Activated CD4-positive, alpha-beta memory T cell treated with anti-CD3 and anti-CD28 coated beads for 36 hours (primary cell): ENCODE measurements around the gene PALM. TPM values are rescaled to one million over a fixed set of nuclear protein-coding genes. Genes with fewer than 3 reads are reported as not detected.

Source experiments
- CTCF ChIA-PET: fragments of 350-600 bp; sonication (Branson Sonifier 250); formaldehyde crosslinking; loops from one replicate; lab custom pipeline; 2021; ENCODE audit warnings: antibody characterized with exemption, inconsistent platforms; lab: Charles Lee
- POLR2A ChIA-PET: fragments of 350-600 bp; sonication (Branson Sonifier 250); formaldehyde crosslinking; loops from one replicate; lab custom pipeline; 2021; ENCODE audit warnings: antibody characterized with exemption; lab: Charles Lee
- DNase-seq: peaks from one replicate; pipeline ENCODE4 v3.0.0-alpha.2; 2020
- H3K27ac Mint-ChIP-seq: one replicate; pipeline ENCODE4 v1.8.0; 2021; ENCODE audit warnings: mixed read lengths
- H3K27me3 Mint-ChIP-seq: one replicate; pipeline ENCODE4 v1.8.0; 2021; ENCODE audit warnings: mixed read lengths
- H3K36me3 Mint-ChIP-seq: one replicate; pipeline ENCODE4 v1.8.0; 2021; ENCODE audit warnings: mixed read lengths
- H3K4me1 Mint-ChIP-seq: one replicate; pipeline ENCODE4 v1.8.0; 2021; ENCODE audit warnings: low read depth, mixed read lengths
- H3K4me3 Mint-ChIP-seq: one replicate; pipeline ENCODE4 v1.8.0; 2021; ENCODE audit warnings: mild to moderate bottlenecking, mixed read lengths
- H3K9me3 Mint-ChIP-seq: one replicate; pipeline ENCODE4 v1.8.0; 2021; ENCODE audit warnings: mixed read lengths
- intact Hi-C: fragments of 100-400 bp; cut with micrococcal nuclease; formaldehyde crosslinking; loops from one replicate; pipeline ENCODE4 v1.15.1; 2023
- total RNA-seq, 2 experiments: library from RNA; stranded (reverse); gene quantifications; one replicate each; pipeline ENCODE4 v1.2.3, GENCODE V29; 2021

Gene PALM
- total RNA-seq, 2 experiments from 2014 or later: 0.17 TPM; not detected in 1

DNA sequence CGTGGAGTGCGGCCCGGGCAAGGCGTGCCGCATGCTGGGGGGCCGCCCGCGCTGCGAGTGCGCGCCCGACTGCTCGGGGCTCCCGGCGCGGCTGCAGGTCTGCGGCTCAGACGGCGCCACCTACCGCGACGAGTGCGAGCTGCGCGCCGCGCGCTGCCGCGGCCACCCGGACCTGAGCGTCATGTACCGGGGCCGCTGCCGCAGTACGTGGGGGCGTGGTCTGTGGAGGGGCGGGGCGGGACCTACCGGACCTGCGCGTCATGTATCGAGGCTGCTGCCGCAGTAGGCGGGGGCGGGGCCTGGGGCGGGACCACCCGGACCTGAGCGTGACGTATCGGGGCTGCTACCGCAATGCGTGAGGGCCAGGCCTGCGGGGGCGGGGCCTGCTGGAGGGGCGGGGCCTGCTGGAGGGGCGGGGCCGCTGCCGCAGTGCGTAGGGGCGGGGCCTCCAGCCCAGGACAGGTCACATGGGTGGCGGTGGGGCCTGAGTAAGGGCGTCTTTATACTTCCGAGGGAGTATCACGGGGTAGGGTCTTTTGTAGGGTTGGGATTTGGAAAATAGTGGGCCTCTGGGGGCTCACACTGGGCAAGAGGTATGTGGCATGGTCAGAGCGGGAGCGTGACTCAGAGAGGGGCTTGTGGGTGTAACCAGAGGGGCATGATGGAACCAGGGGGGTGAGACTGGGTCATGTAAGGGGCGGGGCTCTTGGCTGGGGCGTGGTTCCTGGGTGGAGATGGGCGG lies 28.3 kb upstream of the PALM start:
- H3K36me3 Mint-ChIP-seq: no peaks in the 10 kb centered on the region
- ChIA-PET CTCF (interaction anchor here (0.7 to 2.0 kb wide), 10 partner anchors 9 to 384 kb away, joined by 3 to 7 read pairs (median 3); partner anchors contain the start of genes PALM and RNF126), POLR2A (interaction anchor here (1.4 kb wide), 1 partner anchor 19 kb away, joined by 6 read pairs; no protein-coding TSS in a partner anchor)
- H3K4me3 Mint-ChIP-seq: peak overlapping the region; percentile 79
- H3K9me3 Mint-ChIP-seq: no peaks in the 10 kb centered on the region
- intact Hi-C loops: loop anchor here (1.0 to 2.0 kb wide), 4 partner anchors 17 to 117 kb away; partner anchors contain the start of genes BSG, PTBP1 and RNF126
- DNase-seq: peak; percentile 100
- peak overlapping the region; percentile 91 for H3K27ac Mint-ChIP-seq
- H3K4me1 Mint-ChIP-seq: no peaks in the 10 kb centered on the region
- H3K27me3 Mint-ChIP-seq: peaks cover 4% of the 10 kb centered on the region

GRCh38 chr19:681029-682019 lies 27.4 kb upstream of the PALM start:
- Mint-ChIP-seq H3K36me3 (no peaks in the 10 kb centered on the region), H3K27ac (peak overlapping the region; percentile 91), H3K9me3 (no peaks in the 10 kb centered on the region), H3K4me3 (peak overlapping the region; percentile 79), H3K27me3 (peaks cover 1% of the 10 kb centered on the region), H3K4me1 (no peaks in the 10 kb centered on the region)
- DNase-seq: no peak
- CTCF ChIA-PET: interaction anchor here (0.8 to 2.0 kb wide), 4 partner anchors 21 to 383 kb away, joined by 3 to 7 read pairs (median 3); no protein-coding TSS in a partner anchor
- POLR2A ChIA-PET: no interaction called here
- intact Hi-C loops: loop anchor here (2.0 kb wide), 1 partner anchor 71 kb away; no protein-coding TSS in a partner anchor

DNA sequence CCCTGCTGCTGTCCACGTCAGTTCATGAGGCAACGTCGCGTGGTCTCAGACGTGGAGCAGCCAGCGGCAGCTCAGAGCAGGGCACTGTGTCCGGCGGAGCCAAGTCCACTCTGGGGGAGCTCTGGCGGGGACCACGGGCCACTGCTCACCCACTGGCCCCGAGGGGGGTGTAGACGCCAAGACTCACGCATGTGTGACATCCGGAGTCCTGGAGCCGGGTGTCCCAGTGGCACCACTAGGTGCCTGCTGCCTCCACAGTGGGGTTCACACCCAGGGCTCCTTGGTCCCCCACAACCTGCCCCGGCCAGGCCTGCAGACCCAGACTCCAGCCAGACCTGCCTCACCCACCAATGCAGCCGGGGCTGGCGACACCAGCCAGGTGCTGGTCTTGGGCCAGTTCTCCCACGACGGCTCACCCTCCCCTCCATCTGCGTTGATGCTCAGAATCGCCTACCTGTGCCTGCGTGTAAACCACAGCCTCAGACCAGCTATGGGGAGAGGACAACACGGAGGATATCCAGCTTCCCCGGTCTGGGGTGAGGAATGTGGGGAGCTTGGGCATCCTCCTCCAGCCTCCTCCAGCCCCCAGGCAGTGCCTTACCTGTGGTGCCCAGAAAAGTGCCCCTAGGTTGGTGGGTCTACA lies 25.9 kb upstream of the PALM start:
- intact Hi-C loops: no loop called here
- no peaks in the 10 kb centered on the region for H3K9me3 Mint-ChIP-seq
- ChIA-PET POLR2A (no interaction called here), CTCF (no interaction called here)
- no peaks in the 10 kb centered on the region for H3K4me1 Mint-ChIP-seq
- no peak overlapping the region for H3K27ac Mint-ChIP-seq
- no peak overlapping the region for H3K4me3 Mint-ChIP-seq
- H3K27me3 Mint-ChIP-seq: peaks cover under 1% of the 10 kb centered on the region
- no peaks in the 10 kb centered on the region for H3K36me3 Mint-ChIP-seq
- DNase-seq: no peak

GRCh38 chr19:685454-685931 lies 23.2 kb upstream of the PALM start:
- POLR2A ChIA-PET: no interaction called here
- Mint-ChIP-seq H3K27me3 (no peaks in the 10 kb centered on the region), H3K4me1 (no peaks in the 10 kb centered on the region), H3K36me3 (no peaks in the 10 kb centered on the region), H3K4me3 (no peak overlapping the region), H3K9me3 (no peaks in the 10 kb centered on the region), H3K27ac (no peak overlapping the region)
- intact Hi-C loops: no loop called here
- no peak for DNase-seq
- CTCF ChIA-PET: no interaction called here

GRCh38 chr19:686589-687297 lies 22.0 kb upstream of the PALM start:
- ChIA-PET POLR2A (no interaction called here), CTCF (no interaction called here)
- Mint-ChIP-seq H3K36me3 (no peaks in the 10 kb centered on the region), H3K27ac (no peak overlapping the region), H3K27me3 (no peaks in the 10 kb centered on the region), H3K4me3 (no peak overlapping the region), H3K9me3 (no peaks in the 10 kb centered on the region), H3K4me1 (no peaks in the 10 kb centered on the region)
- no peak for DNase-seq
- intact Hi-C loops: no loop called here

DNA sequence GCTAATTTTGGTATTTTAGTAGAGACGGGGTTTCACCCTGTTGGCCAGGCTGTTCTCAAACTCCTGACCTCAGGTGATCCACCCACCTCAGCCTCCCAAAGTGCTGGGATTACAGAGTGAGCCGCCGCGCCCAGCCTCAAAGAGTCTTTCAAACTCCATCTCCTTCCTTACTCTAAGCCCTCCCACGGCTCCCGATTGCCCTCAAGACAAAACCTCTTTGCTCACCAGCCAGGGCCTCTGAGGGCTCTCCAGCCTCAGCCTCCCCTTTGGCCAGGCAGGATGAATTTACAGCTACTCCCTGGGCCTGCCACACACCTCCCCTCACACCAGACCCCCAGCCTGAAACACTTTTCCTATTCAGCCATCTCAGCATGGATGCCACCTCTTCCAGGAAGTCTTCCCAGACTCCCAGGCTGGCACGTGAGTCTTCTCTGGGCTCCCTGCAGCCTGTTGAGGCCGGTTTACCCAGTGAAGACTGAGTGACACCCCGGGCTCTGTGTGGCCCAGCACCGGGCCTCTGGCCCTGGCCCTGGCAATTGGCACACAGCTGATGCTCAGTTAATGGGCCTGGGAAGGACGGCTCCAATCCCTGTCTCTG lies 21.1 kb upstream of the PALM start:
- no peak overlapping the region for H3K27ac Mint-ChIP-seq
- CTCF ChIA-PET: interaction anchor here (1.0 kb wide), 1 partner anchor 47 kb away, joined by 3 read pairs; no protein-coding TSS in a partner anchor
- H3K36me3 Mint-ChIP-seq: no peaks in the 10 kb centered on the region
- no peak for DNase-seq
- intact Hi-C loops: no loop called here
- no peaks in the 10 kb centered on the region for H3K27me3 Mint-ChIP-seq
- no peaks in the 10 kb centered on the region for H3K9me3 Mint-ChIP-seq
- no peak overlapping the region for H3K4me3 Mint-ChIP-seq
- POLR2A ChIA-PET: no interaction called here
- H3K4me1 Mint-ChIP-seq: no peaks in the 10 kb centered on the region

DNA sequence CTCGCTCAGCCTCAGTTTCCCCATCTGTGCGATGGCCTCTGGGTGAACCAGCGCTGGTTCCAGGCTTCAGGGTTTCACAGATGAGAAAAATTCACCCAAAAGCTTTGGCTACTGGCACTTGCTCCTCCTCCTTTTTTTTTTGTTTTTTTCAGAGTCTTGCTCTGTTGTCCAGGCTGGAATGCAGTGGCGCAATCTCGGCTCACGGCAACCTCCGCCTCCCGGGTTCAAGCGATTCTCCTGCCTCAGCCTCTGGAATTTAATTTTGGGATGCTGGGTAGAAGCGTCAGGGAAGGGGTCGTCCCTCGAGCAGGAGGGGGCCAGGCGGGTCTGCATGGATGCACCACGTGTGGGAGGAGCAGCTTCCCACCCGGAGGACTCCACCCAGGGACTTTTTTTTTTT lies 20.5 kb upstream of the PALM start:
- ChIA-PET POLR2A (no interaction called here), CTCF (interaction anchor here (1.0 kb wide), 1 partner anchor 46 kb away, joined by 3 read pairs; no protein-coding TSS in a partner anchor)
- Mint-ChIP-seq H3K36me3 (no peaks in the 10 kb centered on the region), H3K27me3 (no peaks in the 10 kb centered on the region), H3K4me3 (no peak overlapping the region), H3K4me1 (no peaks in the 10 kb centered on the region), H3K27ac (no peak overlapping the region), H3K9me3 (no peaks in the 10 kb centered on the region)
- intact Hi-C loops: no loop called here
- no peak for DNase-seq

DNA sequence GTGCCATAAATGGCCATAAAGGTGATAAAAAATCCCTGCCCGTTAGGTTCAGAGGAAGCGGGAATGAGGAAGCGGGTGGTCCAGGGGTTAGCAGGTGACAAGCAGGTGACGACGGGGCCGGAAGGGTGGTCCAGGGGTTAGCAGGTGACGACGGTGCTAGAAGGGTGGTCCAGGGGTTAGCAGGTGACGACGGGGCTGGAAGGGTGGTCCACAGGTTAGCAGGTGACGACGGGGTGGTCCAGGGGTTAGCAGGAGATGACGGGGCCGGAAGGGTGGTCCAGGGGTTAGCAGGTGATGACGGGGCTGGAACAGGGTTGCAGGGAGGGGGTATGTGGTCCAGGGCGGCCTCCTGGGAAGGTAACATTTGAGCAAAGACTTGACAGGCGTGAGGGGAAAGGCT lies 19.7 kb upstream of the PALM start:
- Mint-ChIP-seq H3K9me3 (no peaks in the 10 kb centered on the region), H3K27ac (no peak overlapping the region), H3K27me3 (no peaks in the 10 kb centered on the region), H3K4me1 (no peaks in the 10 kb centered on the region), H3K4me3 (no peak overlapping the region), H3K36me3 (no peaks in the 10 kb centered on the region)
- ChIA-PET CTCF (no interaction called here), POLR2A (no interaction called here)
- intact Hi-C loops: no loop called here
- DNase-seq: no peak

GRCh38 chr19:690203-690602 lies 18.5 kb upstream of the PALM start:
- intact Hi-C loops: no loop called here
- Mint-ChIP-seq H3K27me3 (peaks cover 6% of the 10 kb centered on the region), H3K4me1 (peaks cover 2% of the 10 kb centered on the region), H3K36me3 (no peaks in the 10 kb centered on the region), H3K4me3 (no peak overlapping the region), H3K27ac (no peak overlapping the region), H3K9me3 (no peaks in the 10 kb centered on the region)
- DNase-seq: no peak
- ChIA-PET POLR2A (no interaction called here), CTCF (no interaction called here)

GRCh38 chr19:694481-695351 lies 14.0 kb upstream of the PALM start:
- DNase-seq: no peak
- Mint-ChIP-seq H3K4me3 (no peak overlapping the region), H3K36me3 (no peaks in the 10 kb centered on the region), H3K27ac (no peak overlapping the region), H3K9me3 (no peaks in the 10 kb centered on the region), H3K4me1 (peaks cover 4% of the 10 kb centered on the region), H3K27me3 (peaks cover 20% of the 10 kb centered on the region)
- intact Hi-C loops: no loop called here
- POLR2A ChIA-PET: no interaction called here
- CTCF ChIA-PET: interaction anchor here (1.4 kb wide), 1 partner anchor 39 kb away, joined by 3 read pairs; no protein-coding TSS in a partner anchor
